Stimulated activated CD8-positive, alpha-beta memory T cell treated with anti-CD3 and anti-CD28 coated beads, Interleukin-12 subunit alpha, Interleukin-12 subunit beta, amount 100 ng/mL, for 4 hours (primary cell): ENCODE measurements around the gene FRY.

Source experiments
- DNase-seq: peaks from one replicate; pipeline ENCODE4 v3.0.0-alpha.2; 2020; ENCODE audit warnings: low read depth

The FRY gene

DNA sequence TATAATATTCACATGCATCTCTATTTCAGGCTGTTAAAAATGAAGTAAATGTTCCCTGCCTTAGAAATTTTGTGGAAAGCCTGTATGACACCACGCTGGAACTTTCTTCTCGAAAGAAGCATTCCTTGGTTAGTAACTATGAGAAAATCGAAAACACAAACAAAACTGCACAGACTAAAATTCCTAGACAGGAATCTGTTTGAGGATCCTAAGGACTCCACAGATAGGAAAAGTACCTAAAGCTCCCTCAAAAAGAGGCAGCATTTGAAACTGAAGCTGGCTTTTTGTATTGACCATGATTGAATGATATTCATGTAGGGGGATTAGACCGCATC, 103.4 kb downstream of the FRY start:
- DNase-seq, result no peak

DNA sequence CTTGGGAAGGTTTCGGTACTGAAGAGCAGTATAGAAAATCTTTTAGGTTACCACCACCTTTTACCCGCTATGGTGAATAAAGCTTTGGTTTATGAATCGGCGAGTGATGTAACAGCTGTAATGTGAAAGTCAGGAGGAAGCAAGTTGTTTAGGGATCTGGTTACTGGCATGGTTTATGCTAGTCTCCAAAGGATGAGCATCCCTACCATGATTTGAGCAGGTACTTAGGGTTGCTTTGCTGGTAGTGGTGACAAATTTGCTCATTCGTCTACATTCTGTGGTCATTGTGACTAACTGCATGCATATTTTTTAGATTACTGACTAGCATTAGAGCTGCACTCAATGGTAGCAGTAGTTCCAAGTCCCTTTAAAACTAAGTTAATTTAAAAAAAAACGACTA, 104.1 kb downstream of the FRY start:
- no peak for DNase-seq

GRCh38 chr13:32136061-32136460, 104.5 kb downstream of the FRY start:
- no peak for DNase-seq

GRCh38 chr13:32136716-32137115, 105.1 kb downstream of the FRY start:
- DNase-seq, result no peak

GRCh38 chr13:32139251-32139650, 107.7 kb downstream of the FRY start:
- DNase-seq, result no peak

GRCh38 chr13:32140109-32140508, 108.5 kb downstream of the FRY start:
- DNase-seq, result no peak

- no peak for DNase-seq
Observed at GRCh38 chr13:32141462-32141861, 109.9 kb downstream of the FRY start.

- DNase-seq, result no peak
Observed at GRCh38 chr13:32142115-32142514, 110.5 kb downstream of the FRY start.

DNA sequence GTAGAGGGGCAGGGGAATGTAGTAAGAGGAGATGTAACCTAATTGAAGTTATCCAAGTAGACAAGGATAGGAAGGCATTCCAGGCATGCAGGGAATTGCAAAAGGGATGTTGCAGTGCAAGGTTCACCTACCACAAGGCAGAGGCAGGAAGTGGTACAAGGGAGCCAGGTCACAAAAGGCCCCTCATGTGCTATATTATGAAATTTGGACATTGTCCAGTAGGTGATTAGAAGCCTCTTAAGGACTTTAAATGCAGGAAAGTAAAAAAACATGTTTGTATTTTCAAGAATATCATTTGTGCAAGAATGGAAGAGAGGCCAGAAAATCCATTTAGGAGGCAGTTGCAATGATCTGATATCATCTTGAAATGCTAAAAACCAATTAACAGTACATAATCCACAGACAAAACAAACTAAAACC, 111.4 kb downstream of the FRY start:
- no peak for DNase-seq

GRCh38 chr13:32147193-32147592, 115.6 kb downstream of the FRY start:
- no peak for DNase-seq

- no peak for DNase-seq
Observed at GRCh38 chr13:32147976-32148375, 116.4 kb downstream of the FRY start.

- DNase-seq, result no peak
Observed at GRCh38 chr13:32150239-32150638, 118.7 kb downstream of the FRY start.

DNA sequence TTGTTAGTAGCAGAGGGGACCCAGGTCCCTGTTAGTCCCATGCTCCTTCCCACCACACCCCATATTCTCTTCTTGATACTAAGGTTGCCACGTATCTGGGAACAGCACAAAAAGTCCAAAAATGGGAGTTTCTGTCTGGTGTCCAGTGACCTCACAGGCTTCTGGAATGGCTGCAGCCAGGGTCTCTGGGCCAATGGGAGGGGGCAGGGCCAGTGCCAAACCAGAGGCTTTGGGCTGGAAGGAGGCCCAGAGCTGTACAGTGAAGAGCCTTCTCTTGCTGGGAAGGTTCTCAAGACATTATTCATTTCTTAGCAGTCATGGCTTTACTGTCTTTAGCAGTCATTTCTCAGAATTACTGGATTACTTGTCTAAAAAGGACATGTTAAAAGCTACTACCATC, 119.2 kb downstream of the FRY start:
- DNase-seq, result no peak

DNA sequence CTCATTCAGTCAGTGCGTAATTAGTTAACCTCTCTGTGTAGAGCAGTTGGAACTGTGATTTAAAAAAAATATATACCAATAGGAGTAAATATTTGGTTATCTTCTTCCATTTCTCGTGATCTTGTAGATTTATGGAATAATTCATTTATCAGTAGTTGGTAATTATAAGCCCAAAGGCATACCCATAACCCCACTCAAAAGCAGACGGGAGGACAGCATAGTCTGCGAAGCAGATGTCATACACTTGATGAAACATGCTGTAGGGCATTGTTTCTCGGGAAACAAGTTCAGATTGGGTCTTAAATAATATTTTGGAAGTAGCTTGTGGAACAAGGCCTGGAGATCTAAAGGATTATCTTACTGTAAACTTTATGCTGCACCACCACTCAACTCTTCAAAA, 119.7 kb downstream of the FRY start:
- DNase-seq, result no peak

DNA sequence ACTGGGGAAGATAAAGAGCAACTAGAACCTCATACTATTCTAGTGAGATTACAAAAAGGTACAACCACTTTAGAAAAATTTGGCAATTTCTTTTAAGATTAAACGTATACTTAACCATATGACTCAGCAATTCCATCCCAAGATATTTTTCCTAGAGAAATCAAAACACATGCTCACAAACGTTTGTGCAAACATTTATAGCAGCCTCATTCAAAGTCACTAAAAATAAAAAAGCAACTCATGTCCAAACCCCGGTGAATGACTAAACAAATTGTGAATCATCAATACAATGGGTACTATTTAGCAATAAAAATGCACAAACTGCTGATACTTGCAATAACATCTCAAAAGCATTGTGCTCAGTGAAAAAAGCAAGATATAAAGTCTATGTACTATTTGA, 121.5 kb downstream of the FRY start:
- DNase-seq, result no peak

GRCh38 chr13:32159137-32159869, 127.7 kb downstream of the FRY start:
- no peak for DNase-seq

GRCh38 chr13:32162395-32163005, 130.9 kb downstream of the FRY start:
- no peak for DNase-seq

DNA sequence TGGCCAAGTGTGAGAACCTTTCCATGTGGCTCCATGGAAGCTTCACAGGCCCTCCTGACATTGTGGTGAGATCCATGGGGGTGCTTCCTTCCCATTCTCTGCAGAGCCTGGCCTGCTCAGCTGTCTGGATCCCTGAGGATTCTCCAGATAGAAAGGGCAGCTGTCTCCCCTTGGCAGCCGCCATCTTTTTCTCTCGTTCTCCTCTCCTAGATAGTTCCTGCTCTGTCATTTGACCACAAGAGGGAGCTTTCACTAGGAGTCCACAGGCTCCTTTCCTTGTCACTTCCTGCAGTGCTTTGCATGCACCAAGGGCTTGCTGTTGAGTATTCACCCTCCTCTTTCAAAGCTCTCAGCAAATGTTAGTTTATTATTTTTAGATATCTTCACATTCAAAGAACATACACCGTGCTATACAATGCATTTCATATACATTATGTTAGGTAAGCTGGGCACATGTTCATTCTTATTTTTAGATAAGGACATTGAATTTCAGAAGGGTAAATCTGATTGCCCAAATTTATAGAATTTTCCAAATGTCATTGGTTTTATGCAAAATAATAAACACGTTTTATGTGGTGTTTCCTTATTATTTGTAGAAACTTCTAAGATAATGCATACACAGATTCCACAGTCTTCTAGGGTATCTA, 133.2 kb downstream of the FRY start:
- DNase-seq, result no peak

- no peak for DNase-seq
Observed at GRCh38 chr13:32165796-32166195, 134.2 kb downstream of the FRY start.

DNA sequence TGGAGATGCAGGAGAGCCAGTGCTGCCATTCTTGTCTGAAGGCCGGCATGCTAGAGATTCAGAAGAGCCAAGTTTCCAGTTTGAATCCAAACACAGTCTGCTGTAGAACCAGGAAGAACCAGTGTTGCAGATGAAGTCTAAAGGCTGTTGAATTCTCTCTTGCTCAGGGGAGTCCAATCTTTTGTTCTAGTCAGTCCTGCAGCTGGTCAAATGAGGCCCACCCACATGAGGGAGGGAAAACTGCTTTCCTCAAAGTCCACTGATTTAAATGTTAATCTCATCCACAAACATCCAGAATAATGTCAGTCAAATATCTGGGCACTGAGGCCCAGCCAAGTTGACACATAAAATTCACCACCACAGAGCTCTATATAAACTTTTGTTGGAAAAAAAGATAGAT, 136.6 kb downstream of the FRY start:
- DNase-seq, result no peak

DNA sequence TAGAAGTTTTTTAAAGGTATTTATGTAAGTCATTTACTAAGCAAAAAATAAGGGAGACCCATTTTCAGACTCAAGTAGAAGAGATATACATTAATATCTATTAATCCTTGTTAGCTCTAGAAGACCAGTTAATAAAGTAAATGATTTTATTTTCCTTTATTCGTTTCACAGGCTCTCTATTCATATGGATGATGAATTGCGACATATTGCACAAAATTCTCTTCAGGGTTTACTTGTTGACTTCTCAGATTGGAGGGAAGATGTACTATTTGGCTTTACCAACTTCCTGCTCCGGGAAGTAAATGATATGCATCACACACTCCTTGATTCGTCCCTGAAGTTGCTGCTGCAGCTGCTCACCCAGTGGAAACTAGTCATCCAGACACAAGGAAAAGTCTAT, 139.3 kb downstream of the FRY start:
- DNase-seq, result no peak

- no peak for DNase-seq
Observed at GRCh38 chr13:32173881-32174280, 142.3 kb downstream of the FRY start.

- no peak for DNase-seq
Observed at GRCh38 chr13:32174366-32174765, 142.8 kb downstream of the FRY start.

GRCh38 chr13:32175307-32175706, 143.7 kb downstream of the FRY start:
- no peak for DNase-seq
